GM18499 (cell line): Measurements from ENCODE around the gene PTPRD.

ENCODE experiments used
- ATAC-seq: cut with Tn5 transposase; IDR thresholded peaks from one replicate; pipeline ENCODE4 v1.9.1; 2021; ENCODE audit warnings: moderate number of reproducible peaks; ENCODE audit not compliant: insufficient read depth, unreplicated experiment

Gene PTPRD

GRCh38 chr9:8832955-8833354 lies 1779.8 kb downstream of the PTPRD start:
- ATAC-seq, result no peak

- no peak for ATAC-seq
These were observed 1780.4 kb downstream of the PTPRD start for GRCh38 chr9:8832386-8832785.

GRCh38 chr9:8831568-8831967 lies 1781.2 kb downstream of the PTPRD start:
- ATAC-seq, result no peak

DNA sequence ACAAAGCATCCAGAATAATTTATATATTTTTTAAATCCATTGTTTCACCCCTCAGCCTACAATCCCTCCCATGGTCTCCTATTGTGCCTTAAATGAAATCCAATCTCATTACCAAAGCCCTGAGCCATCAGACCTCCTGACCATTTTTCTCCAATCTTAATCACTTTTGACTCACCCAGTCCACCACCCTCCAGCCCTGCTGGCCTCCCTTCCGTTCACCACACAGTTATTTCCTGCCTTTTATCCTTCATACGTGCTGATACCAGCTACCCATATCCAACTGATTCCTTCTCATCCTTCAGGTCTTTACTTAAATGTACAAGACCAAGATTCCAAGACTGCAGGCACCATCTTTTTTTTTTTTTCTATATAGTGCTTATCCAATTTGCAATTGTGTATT lies 1786.5 kb downstream of the PTPRD start:
- no peak for ATAC-seq

DNA sequence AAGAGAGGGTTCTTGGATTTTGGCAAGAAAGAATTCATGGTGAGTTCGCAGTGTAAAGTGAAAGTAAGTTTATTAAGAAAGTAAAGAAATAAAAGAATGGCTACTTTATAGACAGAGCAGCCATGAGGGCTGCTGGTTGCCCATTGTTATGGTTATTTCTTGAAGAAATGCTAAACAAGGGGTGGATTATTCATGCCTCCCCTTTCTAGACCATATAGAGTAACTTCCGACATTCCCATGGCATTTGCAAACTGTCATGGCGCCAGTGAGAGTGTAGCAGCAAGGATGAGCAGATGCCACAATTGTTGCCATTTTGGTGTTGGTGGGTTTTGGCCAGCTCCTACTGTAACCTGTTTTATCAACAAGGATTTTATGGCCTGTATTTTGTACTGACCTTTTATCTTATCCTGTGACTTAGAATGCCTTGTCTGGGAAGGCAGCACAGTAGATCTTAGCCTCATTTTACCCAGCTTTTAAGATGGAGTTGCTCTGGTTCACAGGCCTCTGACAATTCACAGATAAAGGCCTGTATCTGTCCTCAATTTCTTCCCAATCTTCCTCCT lies 1787.1 kb downstream of the PTPRD start:
- ATAC-seq, result no peak

- ATAC-seq, result no peak
These were observed 1789.5 kb downstream of the PTPRD start for GRCh38 chr9:8823131-8823895.

DNA sequence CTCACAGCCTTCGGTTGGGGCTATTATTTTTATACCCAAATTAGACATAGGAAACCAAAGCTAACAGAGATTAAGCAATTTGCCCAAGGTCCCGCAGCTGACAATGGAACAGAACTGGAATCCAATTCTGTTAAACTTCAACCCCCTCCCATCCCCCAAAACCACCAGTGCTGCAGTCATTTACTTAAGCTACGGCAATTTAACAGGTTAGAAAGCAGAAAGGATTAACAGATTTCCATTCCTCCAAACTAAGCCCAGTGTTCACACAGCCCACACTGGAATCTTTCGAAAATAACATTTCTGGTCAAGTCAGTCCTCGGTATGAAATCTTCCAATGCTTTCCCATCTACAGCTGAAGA lies 1790.2 kb downstream of the PTPRD start:
- no peak for ATAC-seq

DNA sequence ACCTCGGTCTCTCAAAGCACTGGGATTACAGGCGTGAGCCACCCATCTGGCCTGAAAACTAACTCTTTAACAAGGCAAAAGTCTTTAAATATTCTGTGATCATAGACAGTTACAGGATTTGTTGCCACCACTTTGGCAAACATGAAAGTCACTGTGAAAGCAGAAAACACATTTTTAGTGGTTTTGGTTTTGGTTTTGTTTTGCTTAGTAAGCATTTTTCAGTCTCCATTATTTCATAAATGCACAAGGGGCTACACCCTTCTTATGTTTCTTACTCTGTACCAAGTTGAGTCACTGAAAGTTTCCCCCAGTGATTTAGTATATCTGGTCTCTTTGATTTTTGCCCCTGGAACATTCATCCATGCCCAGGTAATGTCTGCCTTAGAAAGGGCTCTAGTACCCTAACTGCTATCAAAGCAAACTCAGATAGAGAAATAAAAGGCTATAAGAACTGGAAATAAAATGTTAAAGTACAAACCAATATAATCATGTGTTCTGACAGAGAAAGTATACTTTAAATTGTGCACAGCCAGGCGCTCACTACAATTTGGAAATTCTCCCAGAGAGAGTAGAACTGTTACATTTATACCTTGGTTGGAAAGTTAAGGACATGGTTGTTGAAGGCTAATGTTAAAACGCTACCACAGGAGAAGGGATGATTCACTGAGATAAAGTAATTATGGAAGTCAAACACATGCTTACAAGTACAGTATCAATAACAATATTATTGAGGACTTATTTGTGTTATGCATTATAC lies 1790.7 kb downstream of the PTPRD start:
- no peak for ATAC-seq

DNA sequence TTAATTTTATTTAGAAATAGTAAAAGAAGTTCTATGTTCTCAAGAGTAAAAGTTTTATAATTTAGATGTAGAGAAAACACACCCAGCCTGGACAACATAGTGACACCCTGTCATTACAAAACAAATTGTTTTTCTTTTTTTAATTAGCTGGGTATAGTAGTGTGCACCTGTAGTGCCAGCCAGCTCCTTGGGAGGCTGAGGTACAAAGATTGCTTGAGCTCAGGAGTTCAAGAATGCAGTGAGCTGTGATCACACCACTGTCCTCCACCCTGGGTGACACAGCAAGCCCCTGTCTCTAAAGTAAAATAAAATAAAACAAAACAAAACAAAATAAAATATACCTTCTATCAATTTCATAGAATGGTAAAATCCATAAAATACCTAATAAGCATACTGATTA lies 1795.5 kb downstream of the PTPRD start:
- no peak for ATAC-seq

DNA sequence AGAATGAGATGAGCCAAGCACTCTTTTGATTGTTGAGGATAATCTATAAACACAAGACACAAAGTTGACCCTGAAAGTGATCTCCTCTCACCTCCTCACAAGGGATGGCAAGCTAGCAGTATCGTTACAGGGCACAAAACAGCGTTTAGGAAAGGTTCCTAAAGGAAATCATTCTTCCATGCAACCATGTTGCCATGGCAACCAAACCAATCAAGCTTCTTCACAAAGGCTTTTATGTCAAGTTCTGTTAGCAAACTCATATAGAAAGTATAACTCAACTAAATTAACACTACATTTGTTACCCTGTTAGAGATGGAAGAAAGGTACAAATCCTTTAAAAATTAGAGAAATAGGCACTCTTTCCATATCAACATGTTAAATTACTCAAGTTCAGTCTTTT lies 1796.4 kb downstream of the PTPRD start:
- ATAC-seq, result no peak

DNA sequence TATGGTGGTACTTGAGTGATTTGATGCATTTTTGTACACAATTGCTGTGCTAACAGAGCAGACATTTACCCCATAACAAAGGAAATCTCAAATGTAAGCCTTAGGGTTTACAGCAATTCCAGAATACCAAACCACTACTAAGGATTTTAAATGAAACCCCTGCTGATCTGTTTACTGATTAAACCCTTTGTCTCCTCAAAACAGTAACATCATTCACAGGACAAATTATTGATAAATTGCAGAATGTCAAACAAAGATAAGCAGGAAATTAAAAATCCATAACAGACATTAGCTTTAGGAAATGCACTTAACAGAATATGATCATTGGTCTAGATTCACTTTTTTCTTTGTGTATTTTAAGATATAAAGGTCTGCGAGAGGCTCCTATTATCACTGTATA lies 1796.9 kb downstream of the PTPRD start:
- no peak for ATAC-seq

DNA sequence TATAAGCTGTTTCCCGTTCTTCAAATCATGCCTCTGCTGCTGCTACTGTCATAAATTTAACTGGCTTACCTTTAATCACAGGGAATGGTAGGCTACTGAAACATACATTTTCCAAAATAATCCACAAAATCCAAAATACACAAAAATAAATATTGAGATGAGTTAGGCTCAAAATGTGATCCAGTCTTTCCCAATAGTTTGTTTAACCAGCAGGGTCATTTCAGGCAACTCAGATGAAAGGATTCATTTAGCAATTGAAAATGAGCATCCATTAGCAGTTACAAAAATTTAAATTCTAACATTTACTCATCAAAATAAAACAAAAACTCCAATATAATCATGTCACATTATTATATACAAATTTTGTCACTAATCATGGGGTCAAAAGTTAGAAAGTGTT lies 1797.6 kb downstream of the PTPRD start:
- ATAC-seq, result no peak

- ATAC-seq, result no peak
These were observed 1799.9 kb downstream of the PTPRD start for GRCh38 chr9:8812888-8813287.

DNA sequence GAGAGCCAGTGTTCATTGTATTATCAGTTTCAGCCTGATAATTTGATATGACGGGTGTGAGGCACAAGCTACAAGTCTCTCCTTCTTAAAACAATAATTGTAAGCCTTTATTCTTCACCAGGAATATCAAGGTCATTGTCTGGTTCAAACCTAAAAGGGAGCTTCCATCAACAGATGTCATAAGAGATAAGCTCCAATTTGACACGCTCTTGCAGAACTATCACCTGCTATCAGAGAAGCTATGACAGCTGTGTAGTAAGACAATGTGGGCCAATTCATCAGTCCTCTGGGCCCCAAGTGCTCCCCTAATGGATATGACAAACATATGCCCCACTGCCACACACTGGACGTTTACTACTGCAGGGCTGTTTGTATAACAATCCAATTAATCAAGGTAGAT lies 1803.1 kb downstream of the PTPRD start:
- ATAC-seq, result no peak

GRCh38 chr9:8806150-8806549 lies 1806.7 kb downstream of the PTPRD start:
- no peak for ATAC-seq

GRCh38 chr9:8804613-8805012 lies 1808.2 kb downstream of the PTPRD start:
- no peak for ATAC-seq

DNA sequence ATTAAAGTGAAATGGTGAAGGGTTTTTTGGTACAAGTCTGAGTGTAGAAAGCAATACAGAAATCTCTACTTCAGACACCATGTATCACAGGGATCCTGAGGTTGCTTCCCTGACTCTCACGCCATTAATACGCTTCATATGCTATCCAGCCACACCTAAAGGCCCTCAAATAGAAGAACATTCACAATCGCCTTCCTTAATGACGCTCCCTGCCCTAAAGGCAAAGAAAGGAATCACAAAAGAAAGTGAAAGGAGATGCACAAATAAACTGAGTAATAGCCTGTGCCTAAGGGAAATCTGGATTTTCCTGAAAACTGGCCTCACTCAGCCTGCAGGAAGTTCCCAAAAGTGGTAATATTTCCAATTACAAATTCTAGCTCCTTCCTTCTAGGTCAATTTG lies 1810.6 kb downstream of the PTPRD start:
- ATAC-seq, result no peak

GRCh38 chr9:8800196-8800595 lies 1812.6 kb downstream of the PTPRD start:
- no peak for ATAC-seq

- no peak for ATAC-seq
These were observed 1813.2 kb downstream of the PTPRD start for GRCh38 chr9:8799615-8800014.

- no peak for ATAC-seq
These were observed 1813.6 kb downstream of the PTPRD start for GRCh38 chr9:8799206-8799605.

GRCh38 chr9:8784838-8785237 lies 1828.0 kb downstream of the PTPRD start:
- ATAC-seq, result no peak

DNA sequence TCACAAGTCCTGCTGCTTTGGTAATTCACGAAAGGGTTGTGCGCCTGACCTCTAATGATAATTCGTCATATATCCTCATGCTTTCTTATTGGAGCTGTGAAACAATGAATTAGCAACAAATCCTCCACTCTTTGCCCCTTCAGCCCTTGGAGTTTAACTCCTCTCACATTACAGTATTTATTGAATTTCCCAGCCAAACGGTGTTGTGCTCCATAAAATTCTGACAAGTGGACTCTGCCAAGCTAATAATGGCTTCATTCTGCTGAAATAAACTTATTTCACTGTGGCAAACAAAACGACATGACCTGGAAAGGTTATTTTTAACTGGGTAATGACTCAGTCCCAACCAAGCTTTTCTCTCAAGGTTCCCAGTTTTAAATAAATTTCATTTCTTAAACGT lies 1828.9 kb downstream of the PTPRD start:
- no peak for ATAC-seq
